ENCODE results near the gene PLGRKT.
"Not testable (repeated sequence)": the region's sequence is repeated elsewhere in the genome, so short reads cannot be mapped to it uniquely, and the experiment has no call there.

PLGRKT gene

DNA sequence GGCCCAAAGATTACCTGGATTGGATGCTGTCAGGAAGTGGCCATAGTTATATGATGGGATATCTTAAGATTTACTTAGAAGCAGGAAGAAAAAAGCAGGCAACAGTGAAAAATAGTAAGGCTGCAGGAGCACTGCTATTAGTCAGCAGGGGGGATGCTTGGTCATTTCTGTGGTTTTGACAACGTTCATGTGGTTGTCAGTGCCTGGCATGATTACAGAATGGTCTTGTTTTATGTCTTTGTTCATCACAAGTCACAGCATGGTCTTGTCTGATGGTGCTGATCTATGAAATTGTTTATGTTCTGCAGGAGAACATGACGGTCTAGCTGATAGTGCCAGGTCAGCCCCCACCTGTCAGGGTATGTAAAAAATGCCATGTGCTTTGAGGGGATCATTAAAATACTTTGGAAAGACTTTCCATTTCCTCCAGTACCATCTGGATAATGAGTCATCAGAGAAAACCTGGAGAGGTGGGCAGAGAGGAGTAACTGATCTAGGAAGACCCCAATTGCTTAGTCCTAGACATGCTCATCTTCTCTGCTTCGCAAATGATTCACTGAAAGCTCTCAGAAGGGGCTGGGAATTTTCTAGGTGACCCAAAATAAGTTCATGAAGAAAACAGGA, 48.5 kb downstream of the PLGRKT start:
- in situ Hi-C loops (cut with HindIII; ENCODE audit: low sequenced_read_pairs) = no loop called here

DNA sequence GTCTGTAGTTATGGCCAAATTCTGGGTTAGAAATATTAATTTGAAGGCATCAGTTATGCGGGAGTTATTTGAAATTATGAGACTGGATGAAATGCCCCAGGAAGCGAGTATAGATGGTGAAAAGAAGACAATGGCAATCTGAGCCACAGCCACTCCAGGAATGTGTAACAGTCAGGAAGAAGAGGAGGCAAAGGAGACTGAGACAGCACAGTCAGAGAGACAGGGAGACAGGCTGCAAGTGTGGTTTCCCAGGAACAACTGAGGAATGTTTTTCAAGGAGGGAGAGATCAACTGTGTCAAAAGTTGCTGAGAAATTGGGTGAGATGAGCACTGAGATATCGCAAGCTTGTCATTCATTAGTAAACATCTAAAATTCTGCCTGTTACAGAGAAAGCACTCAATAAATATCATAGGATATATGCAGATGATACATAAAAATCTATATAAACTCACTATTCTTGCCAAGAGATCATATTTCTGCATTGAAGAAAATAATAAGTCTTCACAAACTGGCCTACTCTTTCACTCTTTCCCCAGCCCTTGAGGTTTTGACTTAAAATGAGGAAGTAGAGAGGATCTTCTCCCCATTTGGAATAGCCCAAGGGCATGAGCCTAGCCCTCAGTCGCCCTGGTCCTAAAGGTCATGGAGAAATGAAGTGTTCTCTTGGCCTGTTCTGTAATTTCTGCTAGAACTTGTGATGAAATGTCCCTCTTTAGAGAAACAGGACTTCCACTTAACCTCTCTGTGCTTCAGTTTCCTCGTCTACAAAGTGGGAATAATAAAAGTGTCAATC, 49.5 kb downstream of the PLGRKT start:
- in situ Hi-C loops (cut with HindIII; ENCODE audit: low sequenced_read_pairs) = no loop called here

DNA sequence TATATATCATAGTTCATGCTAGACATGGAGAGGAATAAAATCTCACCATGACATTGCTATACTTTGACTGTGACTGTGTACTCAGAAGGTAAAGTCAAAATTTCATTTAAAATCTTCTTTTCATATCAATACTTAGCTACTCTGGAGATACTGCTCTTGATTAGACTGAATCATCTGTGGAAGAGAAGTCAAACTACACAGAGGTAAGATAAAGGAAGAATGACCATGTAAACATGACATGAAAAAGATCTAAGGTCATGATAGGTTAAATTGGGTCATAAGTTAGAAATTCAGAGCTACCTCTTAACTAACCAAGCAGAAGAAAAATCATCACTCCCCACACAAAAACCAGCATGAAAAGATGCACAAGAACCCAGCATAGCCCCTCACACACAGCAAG, 53.3 kb downstream of the PLGRKT start:
- in situ Hi-C loops (cut with HindIII; ENCODE audit: low sequenced_read_pairs) = no loop called here

DNA sequence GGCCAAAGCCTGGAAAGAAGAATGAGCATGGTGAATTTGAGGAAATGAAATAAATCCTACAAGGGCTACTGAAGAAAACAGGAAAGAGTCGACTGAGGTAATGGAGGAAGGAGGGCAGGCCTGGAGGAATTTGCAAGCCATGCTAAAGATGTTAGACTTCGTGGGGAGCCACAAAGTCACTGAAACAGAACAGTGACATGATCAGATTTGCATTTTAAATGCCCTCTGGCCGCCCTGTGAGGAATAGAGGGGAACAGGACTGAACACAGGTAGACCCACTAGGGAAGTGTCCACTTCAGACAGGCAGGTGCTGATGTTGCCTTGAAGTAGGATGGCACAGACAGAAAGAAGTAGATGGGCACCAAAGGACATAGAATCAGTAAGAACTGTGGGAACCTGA, 55.2 kb downstream of the PLGRKT start:
- in situ Hi-C loops (cut with HindIII; ENCODE audit: low sequenced_read_pairs) = no loop called here

DNA sequence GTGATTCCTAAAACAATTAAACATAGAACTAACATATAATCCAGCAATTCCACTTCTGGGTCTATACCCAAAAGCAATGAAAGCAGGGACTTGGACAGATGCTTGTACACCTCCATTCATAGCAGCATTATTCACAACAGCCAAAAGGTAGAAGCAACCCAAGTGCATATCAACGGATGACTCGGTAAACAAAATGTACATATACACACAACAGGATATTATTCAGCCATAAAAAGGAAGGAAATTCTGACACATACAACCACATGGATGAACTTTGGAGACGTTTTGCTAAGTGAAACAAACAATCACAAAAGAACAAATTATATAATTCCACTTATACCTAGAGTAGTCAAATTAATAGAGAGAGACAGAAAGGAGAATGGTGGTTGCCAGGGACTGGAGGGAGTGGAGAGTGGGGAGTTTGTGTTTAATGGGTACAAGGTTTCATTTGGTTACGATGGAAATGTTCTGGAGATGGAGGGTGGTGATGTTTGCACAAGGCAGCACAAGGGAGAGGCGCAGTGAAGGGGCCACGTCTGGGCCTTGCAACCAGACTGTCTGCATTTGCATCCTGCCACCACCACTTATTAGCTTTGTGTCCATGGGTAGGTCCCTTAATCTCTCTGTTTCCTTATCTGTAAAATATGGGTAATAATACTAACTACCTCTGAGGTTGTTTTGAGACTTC, 61.8 kb downstream of the PLGRKT start:
- in situ Hi-C loops (cut with HindIII; ENCODE audit: low sequenced_read_pairs) = loop anchor here (5.0 kb wide), 2 partner anchors 44 to 66 kb away; no protein-coding TSS in a partner anchor

DNA sequence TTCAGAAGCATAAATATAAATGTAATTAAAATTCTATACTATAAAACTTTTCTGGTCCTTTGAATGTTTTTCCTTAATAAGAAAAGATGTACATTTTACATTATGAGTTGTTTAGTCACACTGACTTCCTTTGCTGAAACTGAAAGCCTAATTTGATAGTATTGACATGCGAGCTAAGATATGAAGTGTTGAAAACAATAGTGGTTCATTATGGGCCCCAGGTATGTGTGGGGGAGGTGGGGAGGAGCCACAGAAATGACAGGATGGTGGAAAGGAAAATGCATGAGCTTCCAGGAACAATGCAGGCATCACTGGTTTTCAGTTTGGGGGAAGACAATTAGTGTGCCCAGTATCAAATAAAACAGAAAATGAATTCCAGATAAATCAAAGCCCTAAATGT, 62.6 kb downstream of the PLGRKT start:
- in situ Hi-C loops (cut with HindIII; ENCODE audit: low sequenced_read_pairs) = loop anchor here (5.0 kb wide), 2 partner anchors 43 to 67 kb away; no protein-coding TSS in a partner anchor

DNA sequence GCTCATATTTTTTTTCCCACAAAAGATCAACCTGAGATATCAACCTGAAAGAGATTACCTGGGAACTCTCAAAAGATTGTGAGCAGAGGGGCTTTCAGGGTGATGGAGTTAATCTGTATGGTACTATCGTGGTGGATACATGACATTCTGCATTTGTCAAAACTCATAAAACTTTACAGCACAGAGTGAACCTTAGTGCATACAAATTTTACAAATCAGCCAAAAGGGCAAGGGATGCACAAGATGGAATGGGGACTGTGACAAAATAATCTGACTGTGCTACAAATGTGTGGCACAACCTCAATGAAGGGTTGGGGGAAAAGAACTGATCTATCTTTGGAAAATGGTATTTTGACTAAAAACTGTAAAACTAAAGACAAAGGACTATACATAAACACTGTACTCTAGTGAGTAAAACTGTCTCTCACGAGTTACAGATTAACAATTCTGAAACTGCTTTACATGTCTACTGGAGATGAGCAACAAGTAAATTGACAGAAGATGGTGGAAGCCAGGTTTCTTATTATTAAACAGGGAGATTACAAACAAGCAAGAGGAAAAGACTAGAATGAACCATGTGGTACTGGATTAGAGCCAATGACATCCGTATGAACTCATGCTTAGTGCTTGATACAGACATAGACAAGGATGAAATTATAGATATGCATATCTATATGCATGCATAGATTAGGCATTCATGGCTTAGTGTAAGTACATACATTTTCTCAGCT, 73.3 kb downstream of the PLGRKT start:
- in situ Hi-C loops (cut with HindIII; ENCODE audit: low sequenced_read_pairs) = no loop called here

DNA sequence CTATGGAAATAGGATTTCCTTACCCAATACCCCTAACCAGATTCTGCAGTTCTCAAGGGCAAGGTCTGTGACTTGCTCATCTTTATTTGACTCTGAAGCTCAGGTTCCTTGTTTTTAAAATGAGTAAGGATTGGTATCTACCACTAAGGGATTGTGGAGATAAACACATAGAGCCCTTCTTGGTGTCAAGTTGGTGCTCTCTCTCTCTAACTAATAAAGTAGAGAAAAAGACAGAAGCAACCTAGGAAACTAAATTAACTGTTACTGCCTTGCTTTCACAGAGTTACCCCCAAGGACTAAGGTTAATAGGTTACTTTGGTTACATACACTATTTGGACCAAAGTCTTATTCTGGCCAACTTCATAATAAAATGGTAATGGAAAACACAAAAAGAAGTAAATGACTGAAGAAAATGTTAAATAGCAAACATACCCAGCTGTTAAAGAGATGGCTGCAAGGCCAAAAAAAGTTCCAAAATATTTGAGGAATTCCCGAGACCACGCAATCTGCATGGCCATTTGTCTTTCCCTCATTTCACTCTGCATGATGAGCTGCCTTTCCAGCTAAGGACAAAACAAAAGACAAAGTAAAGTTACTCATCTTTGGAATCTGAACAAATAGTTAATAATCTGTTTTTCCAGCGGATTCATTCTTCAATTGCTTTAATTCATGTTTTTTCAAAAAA, 76.3 kb downstream of the PLGRKT start:
- in situ Hi-C loops (cut with HindIII; ENCODE audit: low sequenced_read_pairs) = no loop called here

DNA sequence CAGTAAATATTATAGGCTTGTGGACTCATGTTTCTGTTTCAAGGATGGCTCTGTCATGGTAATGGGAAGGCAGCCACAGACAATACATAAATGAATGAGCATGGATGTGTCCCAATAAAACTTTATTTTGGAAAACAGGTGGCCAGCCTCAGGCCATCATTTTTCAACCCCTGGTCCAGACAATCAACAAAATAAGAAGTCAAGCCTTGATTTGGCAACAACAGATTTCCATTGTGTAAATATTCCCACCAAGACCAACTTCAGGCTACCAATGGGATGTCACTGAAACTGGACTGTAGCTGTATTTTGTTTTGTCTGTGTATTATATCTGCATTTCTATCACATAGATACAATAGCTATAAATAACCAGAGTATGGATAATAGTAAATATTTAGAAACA, 77.4 kb downstream of the PLGRKT start:
- in situ Hi-C loops (cut with HindIII; ENCODE audit: low sequenced_read_pairs) = no loop called here

DNA sequence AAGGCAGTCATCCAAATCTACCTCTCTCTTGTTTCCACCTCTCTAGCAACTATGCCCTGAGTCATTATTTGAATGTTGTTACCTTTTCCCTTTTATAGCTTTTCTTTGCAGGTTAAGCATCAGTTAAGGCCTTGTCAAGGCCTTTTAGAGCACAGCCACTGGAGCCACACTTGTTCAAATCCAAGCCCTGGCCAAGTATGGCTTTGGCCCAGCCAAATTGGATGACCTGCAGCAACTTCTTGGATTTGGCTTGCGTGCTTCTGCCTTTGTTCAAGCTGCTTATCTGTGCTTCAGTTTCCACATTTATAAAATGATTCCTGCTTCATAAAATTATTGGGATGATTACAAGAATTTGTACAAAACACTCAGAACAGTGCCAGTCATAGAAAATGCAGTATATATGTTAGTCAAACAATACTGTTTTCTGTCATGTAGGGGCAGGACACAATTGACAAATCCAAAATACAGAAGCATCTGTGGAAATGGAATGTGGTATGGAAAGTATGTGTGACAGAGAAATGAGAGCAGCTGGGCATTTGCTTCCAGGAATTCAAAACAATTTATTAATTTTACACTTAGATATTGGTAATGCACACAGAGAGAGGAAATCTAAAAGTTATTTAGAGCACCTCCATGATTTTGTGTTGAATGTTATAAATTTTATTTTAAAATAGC, 80.2 kb downstream of the PLGRKT start:
- in situ Hi-C loops (cut with HindIII; ENCODE audit: low sequenced_read_pairs) = no loop called here

DNA sequence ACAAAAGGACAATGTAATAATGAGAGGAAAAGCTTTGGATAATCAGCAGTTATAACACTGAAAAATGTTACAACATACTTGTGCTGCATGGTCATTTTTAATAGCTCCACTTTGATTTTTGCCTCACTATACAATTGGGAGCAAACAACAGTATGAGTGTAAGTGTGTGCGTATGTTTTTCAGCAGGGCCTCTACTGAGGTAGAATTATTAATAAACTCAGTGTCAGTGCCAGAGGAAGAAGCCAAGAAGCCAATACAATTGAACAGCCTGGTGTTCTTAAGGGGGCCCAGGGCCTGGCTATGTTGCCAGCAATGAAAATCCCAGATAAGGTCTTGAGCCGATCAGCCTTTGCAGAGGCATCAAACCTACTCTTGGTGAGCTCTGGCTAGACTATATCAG, 81.9 kb downstream of the PLGRKT start:
- in situ Hi-C loops (cut with HindIII; ENCODE audit: low sequenced_read_pairs) = no loop called here

DNA sequence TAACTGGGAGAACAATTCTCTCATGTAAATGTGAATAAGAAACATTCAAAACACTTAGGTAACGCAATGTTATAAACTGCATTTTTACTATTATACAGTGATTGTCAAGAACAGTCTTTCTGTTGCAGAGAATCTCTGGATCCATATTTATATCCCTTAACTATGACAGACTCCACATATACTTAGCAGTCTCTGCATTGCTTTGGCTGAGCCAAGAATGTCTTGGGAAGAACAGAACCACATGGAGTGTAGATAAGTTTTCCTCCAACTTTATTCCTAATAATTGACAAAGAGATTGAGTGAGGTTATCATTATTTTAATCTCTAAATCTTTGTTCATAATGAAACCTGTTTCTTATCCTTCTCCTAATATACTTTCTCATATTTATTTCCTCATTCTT, 82.5 kb downstream of the PLGRKT start:
- in situ Hi-C loops (cut with HindIII; ENCODE audit: low sequenced_read_pairs) = no loop called here

DNA sequence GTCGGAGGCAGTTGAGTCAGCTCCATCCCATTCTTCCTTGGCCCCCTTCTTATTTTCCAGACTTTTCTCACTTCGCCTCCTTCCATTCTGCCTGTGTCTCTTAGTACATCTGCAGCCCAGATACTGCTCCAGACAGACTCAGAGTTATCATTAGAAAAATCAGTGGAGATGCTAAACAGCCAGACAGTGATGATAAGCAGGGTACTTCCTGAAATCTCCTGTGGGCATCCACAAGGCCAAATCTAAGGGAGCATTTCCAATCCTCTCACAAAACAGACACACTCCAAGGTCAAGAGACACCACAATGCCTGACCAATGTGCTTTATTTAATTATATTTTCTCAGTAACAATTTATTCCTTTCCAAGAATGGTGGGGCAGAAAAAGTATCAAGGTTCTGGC, 83.5 kb downstream of the PLGRKT start:
- in situ Hi-C loops (cut with HindIII; ENCODE audit: low sequenced_read_pairs) = no loop called here

DNA sequence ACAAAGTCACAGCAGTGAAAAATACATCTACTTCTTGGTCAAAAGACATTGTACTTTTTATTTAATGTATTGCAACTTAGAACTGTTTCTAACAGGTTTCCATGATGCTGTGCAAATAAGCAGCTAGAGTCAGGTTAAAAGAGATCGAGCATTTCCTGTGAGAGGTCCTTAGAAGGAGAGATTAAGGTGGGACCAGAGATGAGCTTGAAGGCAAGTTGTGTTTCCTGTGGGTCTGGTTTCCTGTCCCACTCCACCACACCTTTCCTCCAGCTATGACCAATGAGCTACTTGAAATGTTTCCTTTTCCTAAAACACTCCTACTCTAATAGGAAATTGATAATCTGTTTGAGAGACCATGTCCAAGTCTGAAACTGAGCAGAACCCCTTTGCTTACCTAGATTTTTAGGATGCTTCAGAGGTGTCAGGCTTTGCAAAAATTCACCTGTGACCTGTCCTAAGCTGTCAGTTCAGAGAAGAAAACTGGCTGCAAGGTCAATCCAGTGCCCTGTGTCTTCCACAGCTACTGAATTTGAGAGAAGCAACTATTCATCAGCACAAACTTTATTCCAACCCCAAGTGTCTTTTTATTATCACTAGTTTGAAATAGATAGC, 85.0 kb downstream of the PLGRKT start:
- in situ Hi-C loops (cut with HindIII; ENCODE audit: low sequenced_read_pairs) = no loop called here

DNA sequence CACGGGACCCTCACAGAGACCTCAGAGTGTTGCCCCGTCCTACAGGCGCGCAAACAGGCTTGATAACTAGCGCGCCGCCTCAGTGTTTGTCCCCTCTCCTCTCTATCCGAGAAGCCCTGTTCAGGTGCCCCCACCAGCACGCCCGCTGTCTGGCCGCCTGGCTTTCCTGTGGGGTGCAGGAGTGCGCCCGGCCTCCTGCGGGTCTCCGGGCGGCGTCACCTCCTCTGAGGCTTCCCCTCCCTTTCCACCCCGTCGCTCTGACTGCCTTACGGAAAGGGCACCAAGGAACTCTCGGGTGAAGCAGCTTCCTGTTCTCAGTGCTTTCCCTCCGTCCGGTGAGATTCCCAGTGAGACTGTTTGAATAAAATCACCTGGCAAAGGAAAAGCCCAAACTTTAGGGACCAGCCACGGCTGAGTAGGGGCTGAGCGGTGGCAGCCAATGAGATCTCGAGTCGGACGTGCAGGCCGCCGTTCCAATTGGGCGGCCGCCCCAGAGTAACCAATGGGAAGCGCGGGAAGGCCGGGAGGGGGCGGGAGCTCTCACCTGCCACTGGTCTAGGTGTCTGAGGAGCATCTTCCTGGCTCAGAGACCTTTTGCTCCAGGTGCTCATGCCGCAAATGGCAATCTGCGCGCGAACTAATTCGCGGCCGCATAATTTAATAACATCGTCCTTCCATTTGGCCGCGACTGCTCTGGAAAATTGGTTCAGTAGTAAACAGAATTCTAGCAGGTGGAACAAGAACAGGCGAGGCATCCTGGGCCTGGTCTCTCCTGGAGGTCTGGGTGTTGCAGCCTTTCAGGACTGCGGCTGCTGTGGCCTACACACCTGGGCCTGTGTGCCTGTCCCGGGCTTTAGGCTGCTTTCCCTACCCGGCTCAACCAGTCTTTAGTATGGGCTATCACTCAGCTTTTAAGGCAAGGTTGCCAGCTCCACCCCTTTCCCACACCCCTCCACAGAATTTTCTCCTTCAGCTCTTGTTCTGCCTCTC, 98.4 kb downstream of the PLGRKT start, which contains the start of gene RLN1:
Gene RLN1, minus strand, starts transcription at position 885 of the 990 bp plus-strand sequence. Its CDS starts 130 bp downstream, at position 755.
- in situ Hi-C loops (cut with HindIII; ENCODE audit: low sequenced_read_pairs) = not testable (repeated sequence)

DNA sequence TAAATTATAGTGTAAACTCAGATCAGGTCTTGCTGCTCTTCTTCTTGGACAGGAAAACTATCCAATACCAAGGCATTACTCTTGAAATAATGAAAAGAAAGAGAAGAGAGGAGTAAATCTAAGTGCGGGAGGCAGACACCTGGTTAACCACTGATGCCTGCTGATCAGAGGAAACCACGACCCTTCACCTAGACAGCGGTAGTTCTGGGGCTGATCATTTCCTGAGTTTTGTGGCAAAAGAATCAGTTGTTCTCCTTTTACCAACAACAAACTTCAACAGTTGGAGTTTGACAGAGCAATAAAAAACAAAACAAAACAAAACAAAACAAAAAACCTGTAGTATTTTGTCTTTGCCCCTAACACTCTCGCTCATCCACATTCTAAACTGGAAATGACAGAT, 101.0 kb downstream of the PLGRKT start:
- in situ Hi-C loops (cut with HindIII; ENCODE audit: low sequenced_read_pairs) = no loop called here

DNA sequence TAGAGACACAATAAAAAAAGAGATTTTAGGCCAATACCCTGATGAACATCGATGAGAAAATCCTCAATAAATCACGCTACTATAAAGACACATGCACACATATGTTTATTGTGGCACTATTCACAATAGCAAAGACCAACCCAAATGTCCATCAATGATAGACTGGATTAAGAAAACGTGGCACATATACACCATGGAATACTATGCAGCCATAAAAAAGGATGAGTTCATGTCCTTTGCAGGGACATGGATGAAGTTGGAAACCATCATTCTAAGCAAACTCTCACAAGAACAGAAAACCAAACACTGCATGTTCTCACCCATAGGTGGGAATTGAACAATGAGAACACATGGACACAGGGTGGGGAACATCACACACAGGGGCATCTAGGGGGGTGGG, 106.4 kb downstream of the PLGRKT start:
- in situ Hi-C loops (cut with HindIII; ENCODE audit: low sequenced_read_pairs) = loop anchor here (5.0 kb wide), 1 partner anchor 46 kb away; no protein-coding TSS in a partner anchor

DNA sequence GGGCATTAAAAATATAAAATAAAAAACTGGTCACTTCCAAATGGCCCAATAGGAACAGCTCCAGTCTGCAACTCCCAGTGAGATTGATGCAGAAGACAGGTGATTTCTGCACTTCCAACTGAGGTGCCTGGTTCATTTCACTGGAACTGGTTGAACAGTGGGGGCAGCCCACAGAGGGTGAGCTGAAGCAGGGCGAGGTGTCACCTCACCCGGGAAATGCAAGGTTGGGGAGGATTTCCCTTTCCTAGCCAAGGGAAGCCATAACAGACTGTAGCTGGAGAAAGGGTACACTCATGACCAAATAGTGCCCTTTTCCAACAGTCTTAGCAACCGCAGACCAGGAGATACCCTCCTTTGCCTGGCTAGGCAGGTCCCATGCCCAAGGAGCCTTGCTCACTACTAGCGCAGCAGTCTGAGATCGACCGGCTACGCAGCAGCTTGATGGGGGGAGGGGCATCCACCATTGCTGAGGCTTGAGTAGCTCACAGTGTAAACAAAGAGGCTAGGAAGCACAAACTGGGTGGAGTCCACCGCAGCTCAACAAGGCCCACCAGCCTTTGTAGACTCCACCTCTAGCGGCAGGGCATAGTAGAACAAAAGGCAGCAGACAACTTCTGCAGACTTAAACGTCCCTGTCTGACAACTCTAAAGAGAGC, 110.7 kb downstream of the PLGRKT start:
- in situ Hi-C loops (cut with HindIII; ENCODE audit: low sequenced_read_pairs) = no loop called here
